HG03521 (cell line): ENCODE results near the gene ARIH2.

Experiments
- ATAC-seq: cut with Tn5 transposase; IDR thresholded peaks from one replicate; pipeline ENCODE4 v1.9.1; 2021; ENCODE audit warnings: mild to moderate bottlenecking, moderate library complexity; ENCODE audit not compliant: unreplicated experiment

Gene ARIH2

DNA sequence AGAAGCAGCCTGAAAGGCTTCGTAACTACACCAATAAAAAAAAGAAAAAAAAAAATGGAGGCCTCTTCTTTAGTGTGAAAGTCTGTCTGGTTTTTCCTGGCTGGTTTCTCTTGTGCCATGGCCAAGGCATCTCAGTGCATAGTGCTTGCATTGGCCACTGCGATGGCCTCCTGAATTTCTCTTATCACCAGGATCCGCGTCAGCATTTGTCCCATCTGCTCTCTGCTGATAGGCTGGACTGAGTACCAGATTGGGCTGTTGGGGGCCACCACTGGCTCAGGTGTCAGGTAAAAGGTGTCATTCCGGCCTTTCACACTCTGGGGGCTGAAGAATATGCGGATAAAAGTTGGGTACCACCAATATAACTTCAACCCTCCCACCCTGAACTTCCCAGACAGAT, 111.7 kb downstream of the ARIH2 start:
- ATAC-seq = no peak

DNA sequence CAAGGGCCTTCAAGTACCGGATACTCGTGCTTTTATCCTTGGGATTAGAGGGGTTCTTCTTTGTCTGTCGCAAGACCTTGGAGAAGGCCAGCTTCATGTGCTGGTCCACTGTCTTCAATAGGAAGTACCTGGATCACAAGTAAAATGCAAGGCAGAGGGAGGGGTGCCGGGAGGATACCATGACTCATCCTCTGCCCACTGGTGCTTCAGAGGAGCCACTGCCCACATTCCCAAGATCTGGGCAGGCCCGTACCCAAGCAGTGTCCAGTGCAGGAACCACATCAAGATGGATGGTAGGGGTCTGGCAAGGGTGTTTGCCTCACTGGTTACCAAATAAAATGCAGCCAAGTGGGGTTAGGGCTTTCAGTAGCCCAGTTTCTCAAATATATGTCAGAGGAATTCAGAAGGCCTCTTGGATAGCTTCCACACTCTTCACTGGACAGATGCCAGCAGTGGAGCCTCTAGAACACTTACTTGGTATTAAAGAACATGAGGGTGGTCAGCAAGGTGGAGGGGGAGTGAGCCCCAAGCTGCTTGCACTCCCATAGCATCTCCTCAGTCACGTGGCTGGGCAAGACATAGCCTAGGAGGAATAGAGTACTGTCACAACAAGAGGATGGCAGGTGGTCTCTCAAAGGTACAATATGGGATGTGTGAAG, 114.1 kb downstream of the ARIH2 start:
- ATAC-seq = no peak

DNA sequence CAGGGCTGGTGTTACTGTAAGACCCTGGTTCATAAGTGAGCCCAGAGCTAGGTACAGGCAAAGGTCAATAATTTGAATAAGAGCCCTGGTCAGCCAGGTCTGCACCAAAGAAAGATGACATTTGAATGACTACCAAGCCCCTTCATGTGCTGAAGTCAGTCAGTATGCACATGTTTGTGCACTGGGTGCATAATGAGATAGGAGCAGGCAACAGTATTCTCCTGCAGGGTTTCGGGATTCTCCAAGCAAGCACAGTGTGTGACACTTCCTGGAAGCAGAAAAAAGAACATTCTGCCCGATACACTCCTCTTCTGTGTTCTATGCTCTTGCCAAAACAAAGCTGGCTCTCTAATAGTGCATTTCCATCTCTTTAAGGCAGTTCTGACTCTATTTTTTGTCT, 116.0 kb downstream of the ARIH2 start:
- ATAC-seq = no peak

DNA sequence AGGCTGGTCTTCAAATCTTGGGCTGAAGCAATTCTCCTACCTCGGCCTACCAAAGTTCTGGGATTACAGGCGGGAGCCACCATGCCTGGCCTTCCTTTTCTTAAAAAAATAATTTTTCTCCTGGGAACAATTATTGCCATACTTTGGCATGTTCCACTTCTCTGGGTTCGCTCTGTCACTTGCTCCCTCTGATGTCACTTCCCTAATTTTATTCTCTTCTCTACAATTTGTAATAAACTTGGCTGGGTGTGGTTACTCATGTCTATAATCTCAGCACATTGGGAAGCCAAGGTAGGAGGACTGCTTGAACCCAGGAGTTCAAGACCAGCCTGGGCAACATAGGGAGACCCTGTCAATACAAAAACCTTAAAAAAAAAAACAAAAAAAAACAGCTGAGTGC, 116.6 kb downstream of the ARIH2 start:
- ATAC-seq = no peak
